ENCODE measurements around the gene ELAVL4. TPM values are rescaled to one million over a fixed set of nuclear protein-coding genes. Genes with fewer than 3 reads are reported as not detected.

ELAVL4 gene
- total RNA-seq, 2 experiments from 2014 or later = not detected

DNA sequence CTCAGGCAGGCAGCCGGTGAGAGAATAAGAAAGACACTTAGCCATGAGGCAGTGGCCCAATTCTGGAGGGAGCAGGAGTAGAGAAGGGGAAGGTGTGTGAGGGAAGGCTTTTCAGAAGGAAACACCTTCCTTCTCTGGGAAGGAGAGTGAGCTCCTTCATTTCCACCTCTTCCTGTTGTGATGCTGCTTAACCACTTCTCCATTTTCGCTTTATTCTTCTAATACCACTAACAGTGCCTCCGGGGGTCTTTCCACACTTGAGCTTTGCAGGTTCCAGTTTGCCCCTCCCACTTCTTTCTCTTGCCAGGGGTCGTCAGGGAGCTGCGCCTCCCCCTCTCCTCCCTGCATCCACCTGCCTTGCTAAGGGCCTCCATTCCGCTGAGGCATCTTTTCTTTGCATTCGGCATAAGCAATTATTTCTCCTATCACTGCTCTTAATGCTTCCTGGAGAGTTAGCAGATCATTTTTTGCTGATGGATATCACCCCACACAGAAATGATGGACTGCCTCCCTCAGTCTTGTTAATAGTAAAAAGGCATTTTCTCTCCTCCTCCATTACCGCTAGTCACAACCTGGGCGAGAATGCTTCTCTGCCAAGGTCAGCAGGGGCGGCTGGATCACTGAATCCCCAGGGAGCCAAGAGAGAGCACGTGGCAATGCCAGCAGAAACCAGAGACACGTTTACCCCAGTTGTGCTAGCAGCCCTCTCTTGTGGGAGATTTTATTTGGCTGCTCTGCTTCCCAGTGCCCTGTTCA lies 74.8 kb downstream of the ELAVL4 start:
- ChIA-PET CTCF (no interaction called here), POLR2A (no interaction called here)
- Mint-ChIP-seq H3K4me3 (no peak overlapping the region), H3K36me3 (ENCODE audit: low read depth) (no peaks in the 10 kb centered on the region), H3K9me3 (ENCODE audit: low read depth) (no peaks in the 10 kb centered on the region), H3K4me1 (no peaks in the 10 kb centered on the region), H3K27ac (no peak overlapping the region), H3K27me3 (peaks cover 14% of the 10 kb centered on the region)
- DNase-seq (no peak), ATAC-seq (no peak)
- intact Hi-C loops (cut with DNase I, micrococcal nuclease) = no loop called here

- ChIA-PET CTCF (no interaction called here), POLR2A (no interaction called here)
- Mint-ChIP-seq H3K27me3 (peaks cover 13% of the 10 kb centered on the region), H3K4me1 (no peaks in the 10 kb centered on the region), H3K36me3 (ENCODE audit: low read depth) (no peaks in the 10 kb centered on the region), H3K4me3 (no peak overlapping the region), H3K27ac (no peak overlapping the region), H3K9me3 (ENCODE audit: low read depth) (no peaks in the 10 kb centered on the region)
- ATAC-seq (no peak), DNase-seq (no peak)
- intact Hi-C loops (cut with DNase I, micrococcal nuclease) = no loop called here
Observed at GRCh38 chr1:50189369-50189768, 80.6 kb downstream of the ELAVL4 start.

DNA sequence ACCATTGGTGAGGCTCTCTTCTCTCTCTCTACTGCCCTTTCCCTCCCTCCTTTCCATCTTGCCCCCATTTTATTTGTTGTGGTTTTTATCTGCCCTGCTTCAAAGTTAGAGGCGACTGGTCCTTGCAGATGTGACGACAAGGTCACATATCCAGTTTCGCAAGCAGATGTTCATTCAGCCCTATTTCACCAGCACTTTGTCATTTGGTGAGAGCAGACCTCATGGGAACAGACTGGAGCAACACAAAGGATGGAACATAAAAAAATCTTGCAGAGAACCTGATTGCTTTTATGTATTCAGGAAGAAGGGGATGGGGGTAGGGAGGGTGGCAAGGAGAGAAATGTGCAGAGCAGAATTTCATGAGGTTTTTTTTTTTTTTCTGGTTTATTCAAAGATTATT lies 84.3 kb downstream of the ELAVL4 start:
- Mint-ChIP-seq H3K27ac (no peak overlapping the region), H3K4me3 (no peak overlapping the region), H3K36me3 (ENCODE audit: low read depth) (no peaks in the 10 kb centered on the region), H3K9me3 (ENCODE audit: low read depth) (no peaks in the 10 kb centered on the region), H3K4me1 (no peaks in the 10 kb centered on the region), H3K27me3 (peaks cover 10% of the 10 kb centered on the region)
- ChIA-PET POLR2A (no interaction called here), CTCF (interaction anchor here (0.6 kb wide), 1 partner anchor 1978 kb away, joined by 3 read pairs; no protein-coding TSS in a partner anchor)
- ATAC-seq = no peak
- DNase-seq = no peak
- intact Hi-C loops (cut with DNase I, micrococcal nuclease) = no loop called here

DNA sequence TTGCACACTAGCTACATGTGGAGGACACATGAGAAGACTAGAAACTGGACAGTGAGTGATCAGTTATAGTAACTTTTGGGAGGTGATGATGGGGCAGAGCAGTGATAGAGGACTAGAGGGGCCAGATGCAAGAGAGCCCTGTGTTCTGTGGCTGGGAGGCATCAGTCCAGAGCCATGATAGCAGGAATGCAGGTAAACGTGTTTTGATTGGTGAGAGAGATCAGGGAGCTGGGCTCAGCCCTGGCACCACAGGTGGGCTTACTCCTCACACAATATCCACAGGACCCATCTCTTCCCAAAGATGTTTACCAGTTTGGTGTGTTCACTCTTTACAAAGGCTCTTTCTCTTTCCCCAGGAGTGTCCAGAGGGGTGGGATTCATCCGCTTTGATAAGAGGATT lies 86.5 kb downstream of the ELAVL4 start:
- Mint-ChIP-seq H3K9me3 (ENCODE audit: low read depth) (no peaks in the 10 kb centered on the region), H3K4me1 (no peaks in the 10 kb centered on the region), H3K27ac (no peak overlapping the region), H3K4me3 (no peak overlapping the region), H3K36me3 (ENCODE audit: low read depth) (no peaks in the 10 kb centered on the region), H3K27me3 (peaks cover 10% of the 10 kb centered on the region)
- DNase-seq (no peak), ATAC-seq (no peak)
- CTCF ChIA-PET = no interaction called here
- intact Hi-C loops (cut with DNase I, micrococcal nuclease) = no loop called here
- POLR2A ChIA-PET = no interaction called here

DNA sequence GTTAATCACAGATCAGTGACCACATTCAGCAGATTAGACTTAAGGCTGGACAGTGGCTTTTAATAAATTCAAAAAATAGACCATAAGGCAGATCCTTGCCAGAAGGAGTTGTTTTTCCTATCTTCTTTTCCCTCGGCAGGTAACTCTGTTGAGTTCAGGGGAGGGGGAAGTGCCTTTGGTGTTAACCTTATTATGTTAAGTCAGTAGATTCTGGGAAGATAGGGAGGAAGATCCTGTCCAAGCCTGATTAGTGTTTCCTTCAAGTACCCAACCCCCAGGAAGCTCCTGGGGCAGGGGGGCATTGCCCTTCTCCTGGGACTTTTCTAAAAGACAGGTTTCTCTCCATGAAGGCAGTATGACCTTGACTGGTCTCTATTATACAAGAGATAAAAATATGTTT lies 87.4 kb downstream of the ELAVL4 start:
- intact Hi-C loops (cut with DNase I, micrococcal nuclease) = no loop called here
- ATAC-seq (no peak), DNase-seq (no peak)
- H3K27ac Mint-ChIP-seq = no peak overlapping the region
- no peaks in the 10 kb centered on the region for H3K9me3 Mint-ChIP-seq (ENCODE audit: low read depth)
- H3K4me3 Mint-ChIP-seq = no peak overlapping the region
- H3K36me3 Mint-ChIP-seq (ENCODE audit: low read depth) = no peaks in the 10 kb centered on the region
- ChIA-PET POLR2A (no interaction called here), CTCF (no interaction called here)
- no peaks in the 10 kb centered on the region for H3K4me1 Mint-ChIP-seq
- peaks cover 7% of the 10 kb centered on the region for H3K27me3 Mint-ChIP-seq

DNA sequence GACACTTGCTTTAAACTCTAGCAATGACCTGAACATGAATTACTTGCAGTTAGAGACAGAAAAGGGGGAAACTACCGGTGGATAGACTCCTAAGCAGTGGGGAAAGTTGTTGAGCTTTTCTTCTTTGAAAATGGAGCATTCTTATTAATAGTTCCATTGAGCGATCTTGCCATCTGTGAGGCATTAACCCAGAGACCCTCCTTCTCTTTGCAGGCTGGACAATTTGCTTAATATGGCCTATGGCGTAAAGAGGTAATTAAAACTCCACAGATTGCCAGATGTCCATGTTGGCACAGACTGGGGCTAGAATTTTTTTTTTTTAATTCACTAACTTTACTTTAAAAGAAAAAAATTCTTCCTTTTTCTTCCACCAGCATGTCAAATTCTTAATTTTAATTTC lies 88.5 kb downstream of the ELAVL4 start:
- no peak for ATAC-seq
- Mint-ChIP-seq H3K27me3 (peaks cover 4% of the 10 kb centered on the region), H3K9me3 (ENCODE audit: low read depth) (no peaks in the 10 kb centered on the region), H3K4me1 (no peaks in the 10 kb centered on the region), H3K36me3 (ENCODE audit: low read depth) (no peaks in the 10 kb centered on the region), H3K4me3 (no peak overlapping the region), H3K27ac (no peak overlapping the region)
- intact Hi-C loops (cut with DNase I, micrococcal nuclease) = no loop called here
- POLR2A ChIA-PET = no interaction called here
- CTCF ChIA-PET = no interaction called here
- no peak for DNase-seq

DNA sequence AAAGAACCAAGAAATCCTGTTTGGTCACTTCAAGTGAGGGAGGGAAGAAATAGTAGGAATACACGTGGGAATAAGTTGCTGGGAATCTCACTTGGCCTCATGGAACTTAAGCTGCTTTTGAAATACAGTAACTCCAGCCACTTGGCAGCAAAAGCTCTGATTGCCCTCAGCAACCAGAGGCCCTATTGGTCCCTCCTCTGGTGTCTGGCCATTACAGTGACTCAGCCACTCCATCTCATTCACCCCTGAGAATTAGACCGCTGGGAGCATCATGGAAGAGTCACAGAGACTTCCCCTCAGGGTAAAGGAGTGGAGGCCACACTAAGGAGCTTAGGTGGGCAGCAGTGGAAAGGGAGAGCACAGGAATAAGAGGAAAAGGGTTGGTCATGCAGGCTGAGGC lies 99.6 kb downstream of the ELAVL4 start:
- ChIA-PET CTCF (no interaction called here), POLR2A (no interaction called here)
- DNase-seq (no peak), ATAC-seq (no peak)
- Mint-ChIP-seq H3K27me3 (peaks cover 6% of the 10 kb centered on the region), H3K27ac (no peak overlapping the region), H3K36me3 (ENCODE audit: low read depth) (no peaks in the 10 kb centered on the region), H3K4me1 (no peaks in the 10 kb centered on the region), H3K4me3 (no peak overlapping the region), H3K9me3 (ENCODE audit: low read depth) (no peaks in the 10 kb centered on the region)
- intact Hi-C loops (cut with DNase I, micrococcal nuclease) = no loop called here

DNA sequence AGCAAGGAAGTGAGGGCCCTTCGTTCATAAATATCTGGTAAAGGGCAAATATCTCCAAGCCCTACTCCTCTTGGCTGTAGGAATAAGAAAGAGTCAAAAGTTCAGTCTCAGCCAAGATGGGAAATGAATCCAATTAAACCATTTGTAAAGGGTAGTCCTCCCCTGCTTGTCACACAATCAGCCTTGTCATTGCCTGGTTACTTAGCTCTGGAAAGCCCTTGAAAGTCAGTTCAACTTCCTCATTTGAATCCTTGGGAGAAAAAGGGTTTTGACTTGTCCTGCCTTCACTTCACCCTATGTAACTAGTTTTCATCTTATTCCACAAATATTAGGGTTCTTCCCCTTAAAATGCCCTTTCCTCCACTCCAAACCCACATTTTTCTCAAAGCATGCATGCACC lies 100.0 kb downstream of the ELAVL4 start:
- H3K27ac Mint-ChIP-seq = no peak overlapping the region

GRCh38 chr1:50209749-50210148 lies 101.0 kb downstream of the ELAVL4 start:
- intact Hi-C loops (cut with DNase I, micrococcal nuclease) = loop anchor here in 1 of 2 experiments (2.0 kb wide), 1 partner anchor 19 kb away; no protein-coding TSS in a partner anchor
- ATAC-seq (no peak), DNase-seq (no peak)
- Mint-ChIP-seq H3K9me3 (ENCODE audit: low read depth) (no peaks in the 10 kb centered on the region), H3K27me3 (peaks cover 6% of the 10 kb centered on the region), H3K27ac (no peak overlapping the region), H3K36me3 (ENCODE audit: low read depth) (no peaks in the 10 kb centered on the region), H3K4me1 (no peaks in the 10 kb centered on the region), H3K4me3 (no peak overlapping the region)
- POLR2A ChIA-PET = no interaction called here
- CTCF ChIA-PET = no interaction called here

More for the DNA sequence above, 100.0 kb downstream of the ELAVL4 start:
- ATAC-seq (no peak), DNase-seq (no peak)
- intact Hi-C loops (cut with DNase I, micrococcal nuclease) = no loop called here
- H3K36me3 Mint-ChIP-seq (ENCODE audit: low read depth) = no peaks in the 10 kb centered on the region
- H3K9me3 Mint-ChIP-seq (ENCODE audit: low read depth) = no peaks in the 10 kb centered on the region
- CTCF ChIA-PET = no interaction called here
- no peak overlapping the region for H3K4me3 Mint-ChIP-seq
- no peaks in the 10 kb centered on the region for H3K4me1 Mint-ChIP-seq
- H3K27me3 Mint-ChIP-seq = peaks cover 6% of the 10 kb centered on the region
- POLR2A ChIA-PET = no interaction called here

DNA sequence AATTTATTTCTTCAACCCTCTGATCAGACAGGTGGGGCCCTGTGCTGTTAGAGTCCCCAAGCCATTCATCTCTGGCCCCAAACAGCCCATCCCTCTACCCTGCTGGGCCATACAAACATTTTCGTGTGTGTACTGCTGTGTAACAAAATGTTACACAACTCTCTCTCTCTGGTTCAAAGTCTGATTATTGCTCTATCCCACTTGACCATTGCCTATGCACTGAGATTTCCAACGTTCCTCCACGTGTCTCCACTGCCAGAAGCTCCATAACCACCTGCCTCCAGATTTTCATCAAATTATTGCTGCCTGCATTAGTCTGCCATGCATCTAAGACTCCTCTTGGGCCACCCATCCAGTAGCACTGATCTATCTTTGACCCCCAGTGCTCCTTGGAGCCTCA lies 104.8 kb downstream of the ELAVL4 start:
- H3K36me3 Mint-ChIP-seq (ENCODE audit: low read depth) = no peaks in the 10 kb centered on the region
- CTCF ChIA-PET = no interaction called here
- peaks cover 2% of the 10 kb centered on the region for H3K27me3 Mint-ChIP-seq
- no peaks in the 10 kb centered on the region for H3K9me3 Mint-ChIP-seq (ENCODE audit: low read depth)
- no peak overlapping the region for H3K27ac Mint-ChIP-seq
- POLR2A ChIA-PET = no interaction called here
- H3K4me3 Mint-ChIP-seq = no peak overlapping the region
- ATAC-seq (no peak), DNase-seq (no peak)
- H3K4me1 Mint-ChIP-seq = no peaks in the 10 kb centered on the region
- intact Hi-C loops (cut with DNase I, micrococcal nuclease) = no loop called here

DNA sequence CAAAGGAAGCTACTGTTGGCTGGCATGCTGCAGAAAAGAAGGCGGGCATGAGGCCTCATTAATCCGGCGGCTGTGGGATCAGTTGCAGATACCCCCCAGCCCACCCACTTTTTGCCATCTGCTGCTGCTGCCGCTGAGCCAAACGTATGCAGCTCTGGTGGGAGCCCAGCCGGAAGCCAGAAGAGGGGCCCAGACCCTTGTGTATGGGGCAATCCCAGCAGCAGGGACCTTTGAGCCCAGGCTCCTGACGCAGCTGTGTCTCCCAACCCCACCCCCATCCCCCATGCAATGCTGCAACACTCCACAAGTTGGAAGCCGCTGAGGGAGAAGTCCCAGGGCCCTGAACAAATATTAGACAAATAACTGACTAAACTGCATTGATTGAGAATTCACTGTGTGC lies 106.0 kb downstream of the ELAVL4 start:
- DNase-seq (no peak), ATAC-seq (no peak)
- CTCF ChIA-PET = interaction anchor here (0.8 kb wide), 1 partner anchor 10 kb away, joined by 4 read pairs; no protein-coding TSS in a partner anchor
- intact Hi-C loops (cut with DNase I, micrococcal nuclease) = no loop called here
- Mint-ChIP-seq H3K4me1 (no peaks in the 10 kb centered on the region), H3K4me3 (no peak overlapping the region), H3K9me3 (ENCODE audit: low read depth) (no peaks in the 10 kb centered on the region), H3K36me3 (ENCODE audit: low read depth) (no peaks in the 10 kb centered on the region), H3K27ac (no peak overlapping the region), H3K27me3 (no peaks in the 10 kb centered on the region)
- POLR2A ChIA-PET = no interaction called here

DNA sequence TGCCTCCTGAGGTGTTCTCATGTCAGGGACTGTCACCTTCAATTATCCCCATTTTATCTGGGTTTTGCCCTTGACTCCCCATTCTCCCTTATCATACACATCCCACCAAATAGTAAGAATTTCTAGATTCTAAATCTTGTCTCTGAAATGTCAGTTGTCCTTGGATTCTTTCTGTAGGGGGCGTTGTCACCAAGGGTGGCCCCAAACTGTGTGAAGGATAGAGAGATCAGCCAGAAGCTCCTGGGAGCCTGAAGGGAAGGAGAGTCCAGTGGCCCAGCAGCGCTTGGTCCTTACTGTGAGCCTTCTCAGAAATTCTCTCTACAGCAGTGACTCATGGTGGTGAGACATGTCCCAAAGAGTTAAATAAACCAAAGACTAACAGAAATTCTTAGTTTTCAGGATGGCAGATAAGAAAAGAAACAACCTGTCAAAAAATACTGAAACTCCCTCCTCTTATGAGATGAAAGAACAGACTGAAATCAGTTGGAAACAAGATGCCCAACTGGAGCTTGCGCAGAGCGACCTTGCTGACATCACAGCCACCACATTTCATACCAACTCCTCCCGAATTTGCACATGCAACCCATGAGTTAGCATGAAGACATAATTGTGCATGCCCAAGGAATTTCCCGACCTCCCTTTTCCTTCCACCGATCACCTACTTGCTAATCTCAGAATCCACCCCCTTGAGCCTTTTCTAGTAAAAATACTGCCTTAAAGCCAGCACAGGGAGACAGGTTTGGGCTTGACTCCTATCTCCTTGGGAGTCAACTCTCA lies 109.8 kb downstream of the ELAVL4 start:
- no peak for DNase-seq
- ChIA-PET CTCF (no interaction called here), POLR2A (no interaction called here)
- Mint-ChIP-seq H3K4me1 (no peaks in the 10 kb centered on the region), H3K9me3 (ENCODE audit: low read depth) (no peaks in the 10 kb centered on the region), H3K27ac (no peak overlapping the region), H3K27me3 (no peaks in the 10 kb centered on the region), H3K36me3 (ENCODE audit: low read depth) (no peaks in the 10 kb centered on the region), H3K4me3 (no peak overlapping the region)
- ATAC-seq = no peak
- intact Hi-C loops (cut with DNase I, micrococcal nuclease) = no loop called here

Measured in activated CD4-positive, alpha-beta T cell treated with anti-CD3 and anti-CD28 coated beads for 36 hours (primary cell).